Sigmoid colon (tissue), 4 donors: ENCODE measurements around the gene HPS3.

Experiments
- CTCF ChIP-seq, 4 experiments: fragments of 450-650 bp in 3 of 4; fragments of 200-600 bp in 1 of 4; IDR thresholded peaks; one replicate each; pipeline ENCODE4 v1.5.1; 2016 to 2019; ENCODE audit warnings: antibody characterized with exemption in 4 of 4, mild to moderate bottlenecking in 3 of 4, moderate library complexity in 2 of 4
- EP300 ChIP-seq, 4 donors: sonication (generic); formaldehyde crosslinking; IDR thresholded peaks; one replicate each; pipeline ENCODE4 v1.6.1; 2017; ENCODE audit warnings: antibody characterized with exemption in 4 of 4
- POLR2A ChIP-seq, 2 donors: fragments of 450-650 bp; IDR thresholded peaks; one replicate each; pipeline ENCODE4 v1.6.1; 2016; ENCODE audit warnings: antibody characterized with exemption in 2 of 2, mild to moderate bottlenecking in 2 of 2, moderate library complexity in 2 of 2
- POLR2AphosphoS5 ChIP-seq, 4 donors: sonication (generic); formaldehyde crosslinking; IDR thresholded peaks; one replicate each; pipeline ENCODE4 v1.6.1; 2017; ENCODE audit warnings: antibody characterized with exemption in 4 of 4

GRCh38 chr3:149131589-149131988 lies 2.2 kb downstream of the HPS3 start:
- TF ChIP-seq CTCF (IDR thresholded peaks at IDR 0.05) (no peak), EP300 (IDR thresholded peaks at IDR 0.05) (no peak), POLR2AphosphoS5 (IDR thresholded peaks at IDR 0.05) (no peak), POLR2A (IDR thresholded peaks at IDR 0.05) (no peak)
